Ramos (cell line): Measurements from ENCODE around the gene SNX5.

Experiments used
- in situ Hi-C: fragments of 300-500 bp; cut with MboI; formaldehyde crosslinking; loops from one replicate; pipeline ENCODE4 v1.14.3; 2022; ENCODE audit warnings: low sequenced_read_pairs; ENCODE audit not compliant: unreplicated experiment

Gene SNX5

GRCh38 chr20:17925141-17925939 is 43.3 kb downstream of the SNX5 start:
- in situ Hi-C loops = no loop called here

GRCh38 chr20:17921774-17922173 is 46.8 kb downstream of the SNX5 start:
- in situ Hi-C loops = loop anchor here (25.0 kb wide), 1 partner anchor 384 kb away; the partner anchor contains the start of gene BFSP1

- in situ Hi-C loops = loop anchor here (25.0 kb wide), 1 partner anchor 382 kb away; the partner anchor contains the start of gene BFSP1
These were observed 49.4 kb downstream of the SNX5 start for GRCh38 chr20:17919149-17919548.

DNA sequence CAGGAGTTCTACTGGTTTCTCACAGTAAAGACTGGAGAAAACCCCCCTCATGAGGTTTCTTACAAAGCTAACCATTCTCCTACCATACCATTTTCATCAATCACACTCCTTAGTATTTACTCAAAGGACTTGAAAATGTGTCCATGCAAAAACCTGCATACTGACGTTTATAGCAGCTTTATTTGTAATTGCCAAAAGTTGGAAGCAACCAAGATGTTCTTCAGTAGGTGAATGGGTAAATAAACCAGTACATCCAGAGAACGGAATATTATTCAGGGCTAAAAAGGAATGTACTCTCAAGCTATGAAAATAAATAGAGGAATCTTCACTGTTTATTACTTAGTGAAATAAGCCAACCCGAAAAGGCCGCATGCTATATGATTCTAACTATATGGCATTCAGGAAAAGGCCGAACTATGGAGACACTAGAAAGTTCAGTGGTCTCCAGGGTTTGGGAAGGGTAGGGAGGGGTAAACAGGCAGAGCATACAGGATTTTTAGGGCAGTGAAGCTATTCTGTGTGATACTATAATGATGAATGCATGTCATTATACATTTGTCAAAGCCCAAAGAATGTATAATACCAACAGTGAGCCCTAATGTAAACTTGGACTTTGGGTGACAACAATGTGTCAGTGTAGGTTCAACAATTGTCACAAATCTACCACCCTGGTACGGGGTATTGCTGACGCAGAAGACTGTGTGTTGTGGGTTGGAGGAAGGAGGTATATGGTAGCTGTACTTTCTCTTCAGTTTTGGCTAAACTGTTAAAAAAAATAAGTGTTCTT is 50.6 kb downstream of the SNX5 start:
- in situ Hi-C loops = loop anchor here (25.0 kb wide), 1 partner anchor 381 kb away; the partner anchor contains the start of gene BFSP1

DNA sequence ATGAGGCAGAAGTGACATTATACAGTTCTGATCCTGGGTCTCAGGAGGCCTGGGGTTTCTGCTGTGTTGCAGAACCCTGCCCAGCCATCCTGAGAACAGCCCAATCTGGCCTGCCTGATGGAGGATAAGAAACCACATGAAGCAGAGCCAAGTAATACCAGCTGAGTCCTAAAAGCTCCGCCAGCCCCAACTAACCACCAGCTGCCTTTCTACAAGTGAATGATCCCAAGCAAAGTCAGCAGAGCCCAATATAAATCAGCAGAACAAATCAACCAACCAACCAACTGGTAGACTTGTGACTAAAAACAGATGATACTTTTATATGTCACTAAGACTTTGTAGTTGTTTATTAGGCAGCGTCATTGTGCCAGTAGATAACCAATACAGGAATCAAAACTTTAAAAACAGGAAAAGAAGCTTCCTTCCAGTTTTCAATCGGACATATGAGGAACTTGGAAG is 52.1 kb downstream of the SNX5 start:
- in situ Hi-C loops = loop anchor here (25.0 kb wide), 1 partner anchor 379 kb away; the partner anchor contains the start of gene BFSP1

- in situ Hi-C loops = loop anchor here (25.0 kb wide), 1 partner anchor 378 kb away; the partner anchor contains the start of gene BFSP1
These were observed 53.6 kb downstream of the SNX5 start for GRCh38 chr20:17914957-17915356.

DNA sequence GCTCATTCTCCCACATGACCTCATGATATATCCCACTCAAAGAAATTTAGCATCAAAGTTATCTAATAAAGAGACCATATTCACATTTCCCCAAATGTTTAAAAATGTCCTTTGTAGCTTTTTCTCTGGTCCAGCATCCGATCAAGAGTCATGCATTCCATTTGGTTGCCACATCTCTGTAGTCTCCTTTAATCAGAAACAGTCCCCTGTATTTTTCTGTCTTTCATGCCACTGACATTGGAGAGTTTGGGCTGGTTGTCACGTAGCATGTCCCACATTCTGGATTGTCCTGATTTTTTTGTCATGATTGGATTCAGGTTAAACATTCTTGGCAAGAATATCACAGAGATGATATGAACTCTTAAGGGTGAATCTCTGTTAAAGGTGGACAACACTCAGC is 55.7 kb downstream of the SNX5 start:
- in situ Hi-C loops = loop anchor here (25.0 kb wide), 1 partner anchor 376 kb away; the partner anchor contains the start of gene BFSP1

DNA sequence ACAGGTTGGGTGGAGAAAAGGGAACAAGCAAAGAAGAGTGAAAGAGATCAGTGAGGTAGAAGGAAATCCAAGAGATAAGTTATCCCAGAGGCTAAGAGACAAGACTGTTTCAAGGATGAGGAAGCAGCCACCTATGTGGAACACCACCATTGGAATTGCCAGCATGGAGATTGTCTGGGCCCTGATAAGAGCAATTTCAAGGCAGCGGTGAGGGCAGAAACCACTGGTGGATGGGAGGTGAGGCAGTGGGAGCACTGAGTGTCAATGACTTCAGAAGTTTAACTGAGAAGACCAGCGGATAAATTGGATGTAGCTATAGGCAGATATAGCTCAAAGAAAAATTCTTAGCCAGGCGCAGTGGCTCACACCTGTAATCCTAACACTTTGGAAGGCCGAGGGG is 56.7 kb downstream of the SNX5 start:
- in situ Hi-C loops = loop anchor here (25.0 kb wide), 1 partner anchor 375 kb away; the partner anchor contains the start of gene BFSP1

DNA sequence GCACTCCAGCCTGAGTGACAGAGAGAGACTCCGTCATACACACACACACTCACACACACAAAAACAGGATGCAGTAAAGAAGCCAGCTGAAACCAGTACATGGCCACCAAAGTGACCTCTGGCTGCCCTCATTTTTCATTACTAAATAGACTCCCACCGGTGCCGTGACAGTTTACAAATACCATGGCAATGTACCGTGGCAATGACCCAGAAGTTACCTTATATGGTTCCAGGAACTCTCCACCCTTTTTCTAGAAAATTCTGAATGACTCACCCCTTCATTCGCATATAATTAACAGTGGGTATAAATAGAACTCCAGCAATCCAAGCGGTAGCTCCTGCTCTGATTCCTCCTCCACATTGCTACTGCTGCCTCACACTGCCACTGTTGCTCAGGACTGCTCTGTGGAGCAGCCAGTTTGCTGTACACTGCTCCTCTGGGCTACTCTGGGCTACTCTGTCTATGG is 57.7 kb downstream of the SNX5 start:
- in situ Hi-C loops = loop anchor here (25.0 kb wide), 1 partner anchor 374 kb away; the partner anchor contains the start of gene BFSP1

GRCh38 chr20:17909869-17910321 is 58.7 kb downstream of the SNX5 start:
- in situ Hi-C loops = loop anchor here (25.0 kb wide), 1 partner anchor 373 kb away; the partner anchor contains the start of gene BFSP1

DNA sequence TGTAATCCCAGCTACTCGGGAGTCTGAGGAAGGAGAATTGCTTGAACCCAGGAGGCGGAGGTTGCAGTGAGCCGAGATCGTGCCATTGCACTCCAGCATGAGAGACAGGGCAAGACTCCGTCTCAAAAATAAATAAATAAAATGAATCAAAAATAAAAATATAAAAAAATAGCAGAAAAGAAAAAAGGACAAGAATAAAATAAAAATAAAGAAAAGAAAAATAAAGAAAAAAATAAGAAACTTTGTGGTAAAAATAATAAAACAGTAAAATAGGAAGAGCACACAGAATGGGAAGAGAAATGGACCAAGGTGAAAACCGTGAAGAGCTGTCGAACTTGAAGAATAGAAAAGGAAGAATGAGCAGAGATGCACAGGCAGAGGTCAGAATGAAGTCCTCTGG is 63.0 kb downstream of the SNX5 start:
- in situ Hi-C loops = loop anchor here (25.0 kb wide), 1 partner anchor 368 kb away; the partner anchor contains the start of gene BFSP1

GRCh38 chr20:17904027-17904426 is 64.6 kb downstream of the SNX5 start:
- in situ Hi-C loops = loop anchor here (25.0 kb wide), 1 partner anchor 367 kb away; the partner anchor contains the start of gene BFSP1

GRCh38 chr20:17902531-17903083 is 66.0 kb downstream of the SNX5 start:
- in situ Hi-C loops = loop anchor here (25.0 kb wide), 1 partner anchor 365 kb away; the partner anchor contains the start of gene BFSP1

- in situ Hi-C loops = loop anchor here (25.0 kb wide), 1 partner anchor 365 kb away; the partner anchor contains the start of gene BFSP1
These were observed 66.6 kb downstream of the SNX5 start for GRCh38 chr20:17901971-17902370.

- in situ Hi-C loops = loop anchor here (5.0 kb wide), 1 partner anchor 221 kb away; no protein-coding TSS in a partner anchor
These were observed 70.0 kb downstream of the SNX5 start for GRCh38 chr20:17898548-17898994.

GRCh38 chr20:17897566-17898307 is 70.9 kb downstream of the SNX5 start:
- in situ Hi-C loops = loop anchor here (5.0 kb wide), 1 partner anchor 220 kb away; no protein-coding TSS in a partner anchor

- in situ Hi-C loops = loop anchor here (5.0 kb wide), 1 partner anchor 220 kb away; no protein-coding TSS in a partner anchor
These were observed 71.7 kb downstream of the SNX5 start for GRCh38 chr20:17896771-17897369.

DNA sequence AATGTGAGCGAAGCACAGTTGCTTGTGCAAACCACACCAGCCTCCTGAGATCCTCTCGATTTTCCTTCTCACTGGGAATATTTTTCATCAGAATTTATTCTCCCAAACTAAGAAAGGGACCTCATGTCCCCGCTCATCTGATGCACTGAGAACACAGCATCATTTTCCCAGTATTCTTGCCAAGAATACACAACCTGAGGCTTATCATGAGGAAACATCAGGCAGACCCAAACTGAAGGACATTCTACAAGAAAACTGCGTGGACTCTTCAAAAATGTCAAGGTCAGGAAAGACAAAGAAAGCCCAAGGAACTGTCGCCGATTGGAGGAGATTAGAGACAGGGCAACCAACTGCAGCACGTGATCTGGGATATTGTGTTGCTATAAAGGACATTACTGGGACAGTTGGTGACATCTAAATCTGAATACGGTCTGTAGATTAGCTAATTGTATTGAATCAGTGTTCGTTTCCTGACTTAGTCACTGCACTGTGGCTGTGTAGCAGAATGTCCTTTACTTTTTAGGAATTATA is 72.3 kb downstream of the SNX5 start:
- in situ Hi-C loops = loop anchor here (5.0 kb wide), 1 partner anchor 219 kb away; no protein-coding TSS in a partner anchor
